ENCODE data around the gene SRGAP2.
"Not testable (repeated sequence)": the region's sequence is repeated elsewhere in the genome, so short reads cannot be mapped to it uniquely, and the experiment has no call there.

GRCh38 chr1:206226886-206227285 lies 23.5 kb downstream of the SRGAP2 start:
- TF ChIP-seq ZKSCAN1 (IDR thresholded peaks at IDR 0.05; ENCODE audit: low read depth, low read length); ESRRA (IDR thresholded peaks at IDR 0.05; ENCODE audit: borderline replicate concordance, low read depth); ZC3H11A (IDR thresholded peaks at IDR 0.05; ENCODE audit: low read depth, low read length); ATF2 (CRISPR knock-in tag; IDR thresholded peaks at IDR 0.05); MXI1 (IDR thresholded peaks at IDR 0.05; ENCODE audit: low read depth, low read length); SREBF1 (IDR thresholded peaks at IDR 0.05; ENCODE audit: borderline replicate concordance, low read depth, low read length); CTCF (IDR thresholded peaks at IDR 0.05 in 2 of 3, conservative IDR thresholded peaks at IDR 0.05 in 1 of 3; ENCODE audit: insufficient read depth in 2 of 3, low read depth in 1 of 3, low read length in 3 of 3); GTF2F1 (IDR thresholded peaks at IDR 0.05; ENCODE audit: low read depth, low read length); POU5F1 (IDR thresholded peaks at IDR 0.05; ENCODE audit: borderline replicate concordance, low read depth, low read length, partially characterized antibody); UBTF (IDR thresholded peaks at IDR 0.05; ENCODE audit: borderline replicate concordance in 1 of 2, low read depth in 2 of 2, low read length in 2 of 2); CEBPB (tag; IDR thresholded peaks at IDR 0.05); HDAC6 (IDR thresholded peaks at IDR 0.05; ENCODE audit: low read depth, low read length): not testable (repeated sequence)
